NOMO-1 (cell line): Measurements from ENCODE around the gene SLC6A20.

ENCODE experiments used
- DNase-seq, 2 experiments: peaks; one replicate each; lab custom pipeline; 2025; ENCODE audit not compliant: unreplicated experiment in 2 of 2; lab: John Stamatoyannopoulos, UW

The SLC6A20 gene

DNA sequence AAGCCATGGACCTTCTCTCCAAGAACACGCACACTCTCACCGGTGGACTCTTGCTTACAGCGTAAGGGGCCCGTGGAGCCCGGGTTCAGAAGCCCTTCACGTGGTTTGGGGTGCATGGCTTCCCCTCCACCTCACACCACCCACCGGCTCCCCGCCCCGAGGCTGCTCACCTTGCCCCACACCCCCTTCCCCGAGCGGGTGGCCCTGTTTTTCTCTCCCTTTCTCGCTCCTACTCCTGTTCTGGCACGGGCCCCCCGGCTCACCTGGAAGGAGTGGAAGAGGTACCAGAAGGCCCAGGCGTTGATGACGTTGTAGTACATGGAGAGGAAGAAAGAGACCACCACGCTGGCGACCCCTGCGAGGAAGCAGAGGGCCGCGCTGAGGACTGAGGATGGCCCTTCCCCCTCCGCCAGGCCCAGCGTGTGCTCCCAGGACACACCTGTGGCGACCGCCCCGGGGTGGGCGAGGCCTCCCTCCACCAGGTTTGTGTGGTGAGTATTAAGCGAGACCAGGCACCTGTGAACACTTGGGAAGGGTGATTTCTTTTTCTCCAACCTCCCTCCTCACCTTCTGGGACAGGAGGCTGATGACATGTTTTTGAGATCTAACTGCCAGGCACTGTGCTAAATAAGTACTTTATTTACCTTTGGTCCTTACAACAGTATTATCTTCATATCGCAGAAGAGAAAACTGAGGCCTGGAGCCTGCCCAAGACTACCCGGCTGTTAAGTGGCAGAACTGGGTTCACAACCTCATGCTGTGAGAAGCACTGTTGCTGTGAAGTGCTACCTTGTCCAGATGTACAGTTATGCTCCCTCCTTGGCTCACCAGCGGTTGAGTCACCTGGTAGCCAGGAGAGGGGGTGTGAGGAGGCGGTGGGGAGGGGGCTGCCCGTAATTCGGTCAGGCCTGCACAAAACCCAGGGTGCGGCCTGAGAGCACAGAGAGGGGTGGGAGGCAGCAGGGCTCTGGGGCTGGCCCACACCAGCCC is 16.3 kb downstream of the SLC6A20 start:
- DNase-seq: no peak

DNA sequence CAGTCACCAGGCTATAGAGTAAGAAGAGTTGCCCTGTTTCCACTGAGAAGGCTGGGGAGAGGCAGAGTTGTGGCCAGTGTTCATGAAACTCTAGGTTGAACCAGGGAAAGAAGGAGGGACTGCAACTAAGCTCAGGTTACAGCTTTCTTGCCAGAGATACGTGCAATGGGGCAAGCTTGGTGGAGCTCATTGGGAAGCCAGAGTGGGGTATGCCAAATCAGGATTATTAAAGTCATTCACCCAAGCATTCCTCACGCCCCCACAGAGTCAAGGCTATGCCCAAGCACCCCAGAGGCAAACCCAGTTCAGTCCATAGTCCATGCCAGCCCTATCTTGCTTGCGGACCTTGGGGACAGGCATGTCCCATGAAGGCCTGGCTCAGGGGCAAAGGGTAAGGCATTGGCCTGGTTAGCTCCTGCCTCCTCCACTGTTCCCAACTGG is 17.6 kb downstream of the SLC6A20 start:
- no peak for DNase-seq

DNA sequence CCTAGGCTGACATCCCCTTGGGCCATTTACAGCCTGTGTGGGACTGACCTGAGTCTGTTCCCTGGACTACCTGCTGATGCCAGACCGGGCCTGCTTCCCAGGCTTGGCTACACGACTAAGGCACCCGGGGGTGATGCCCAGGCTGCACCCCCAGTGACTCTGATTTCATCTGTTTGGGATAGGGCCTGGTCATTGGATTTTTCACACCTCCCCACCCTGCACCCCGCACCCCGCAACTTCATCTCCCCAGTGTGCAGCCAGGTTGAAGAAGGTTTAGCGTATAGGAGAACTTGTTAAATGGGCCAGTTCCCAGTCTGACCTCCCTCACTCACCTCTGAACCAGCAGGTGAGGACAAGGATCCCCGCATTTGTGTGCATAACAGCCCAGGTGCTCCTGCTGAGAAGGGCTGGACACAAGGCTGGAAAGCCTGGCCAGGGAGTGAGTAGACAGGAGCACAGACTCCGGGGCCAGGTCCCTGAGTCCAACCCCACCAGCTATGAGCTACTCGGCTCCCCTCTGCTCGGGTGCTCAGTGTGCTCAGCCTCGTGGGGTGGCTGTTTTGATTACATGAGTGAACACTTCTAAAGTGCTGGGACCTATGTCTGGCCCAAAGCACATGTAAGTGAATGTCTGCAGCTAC is 18.5 kb downstream of the SLC6A20 start:
- DNase-seq: no peak

DNA sequence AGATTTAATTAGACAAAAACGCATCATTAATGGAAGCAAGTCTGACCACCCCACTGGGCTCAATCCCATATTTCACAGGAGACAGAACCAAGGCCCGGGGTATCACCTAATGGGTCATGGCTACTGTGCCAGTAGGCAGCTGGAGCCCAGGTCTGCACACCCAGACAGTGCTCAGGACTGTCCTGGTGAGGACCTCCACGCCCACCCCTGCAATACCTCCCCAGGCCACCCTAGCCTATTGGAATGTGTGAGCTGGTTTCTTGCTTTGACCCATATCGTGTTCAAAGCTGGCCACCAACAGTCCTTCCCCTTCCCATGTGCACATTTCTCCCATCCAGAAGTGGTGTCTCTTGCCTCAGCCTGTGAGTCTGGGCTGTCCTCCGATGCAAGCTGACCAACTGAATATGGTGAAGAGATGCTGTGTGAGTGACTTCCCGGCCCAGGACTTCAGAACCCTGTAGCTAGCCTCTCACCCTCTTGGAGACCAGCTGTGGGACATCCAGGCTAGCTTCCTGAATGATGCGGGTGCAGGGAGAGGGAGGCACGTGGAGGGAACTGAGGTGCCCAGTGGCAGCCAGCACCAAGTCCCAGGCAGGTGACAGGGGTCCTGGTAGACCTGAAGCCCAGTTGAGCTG is 19.1 kb downstream of the SLC6A20 start:
- DNase-seq: no peak

DNA sequence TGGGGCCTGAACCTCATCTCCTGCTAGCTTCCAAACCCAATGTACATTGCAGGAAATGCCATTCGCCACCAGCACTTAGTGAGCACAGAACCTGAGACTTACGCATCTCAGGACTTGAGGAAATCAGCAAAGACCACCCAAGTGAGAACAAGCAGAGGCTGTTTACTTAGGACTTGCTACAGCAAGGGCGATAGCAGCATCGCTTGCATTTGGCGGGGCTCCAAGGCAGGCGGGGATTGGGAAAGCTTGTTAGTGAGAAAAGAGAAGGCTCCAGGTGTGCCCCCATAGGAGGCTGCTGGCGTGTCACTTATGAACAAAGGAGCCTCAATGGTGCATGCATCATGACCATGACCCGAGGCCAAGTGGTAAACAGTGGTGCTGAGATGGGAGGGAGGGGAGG is 19.7 kb downstream of the SLC6A20 start:
- DNase-seq: no peak

DNA sequence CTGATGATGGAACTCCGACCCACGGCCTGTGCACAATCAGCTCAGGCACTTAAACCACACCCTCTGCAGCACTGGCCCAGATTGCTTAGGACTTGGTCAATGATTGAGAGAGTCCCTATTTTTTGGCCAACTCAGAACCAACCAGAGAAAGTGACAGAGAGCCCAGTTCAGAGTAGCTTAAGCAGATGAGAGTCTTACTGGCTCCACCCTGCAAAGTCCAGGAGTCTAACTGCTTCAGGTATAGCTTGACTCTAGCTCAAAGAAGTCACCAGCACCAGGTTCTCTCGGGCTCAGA is 20.1 kb downstream of the SLC6A20 start:
- DNase-seq: no peak

DNA sequence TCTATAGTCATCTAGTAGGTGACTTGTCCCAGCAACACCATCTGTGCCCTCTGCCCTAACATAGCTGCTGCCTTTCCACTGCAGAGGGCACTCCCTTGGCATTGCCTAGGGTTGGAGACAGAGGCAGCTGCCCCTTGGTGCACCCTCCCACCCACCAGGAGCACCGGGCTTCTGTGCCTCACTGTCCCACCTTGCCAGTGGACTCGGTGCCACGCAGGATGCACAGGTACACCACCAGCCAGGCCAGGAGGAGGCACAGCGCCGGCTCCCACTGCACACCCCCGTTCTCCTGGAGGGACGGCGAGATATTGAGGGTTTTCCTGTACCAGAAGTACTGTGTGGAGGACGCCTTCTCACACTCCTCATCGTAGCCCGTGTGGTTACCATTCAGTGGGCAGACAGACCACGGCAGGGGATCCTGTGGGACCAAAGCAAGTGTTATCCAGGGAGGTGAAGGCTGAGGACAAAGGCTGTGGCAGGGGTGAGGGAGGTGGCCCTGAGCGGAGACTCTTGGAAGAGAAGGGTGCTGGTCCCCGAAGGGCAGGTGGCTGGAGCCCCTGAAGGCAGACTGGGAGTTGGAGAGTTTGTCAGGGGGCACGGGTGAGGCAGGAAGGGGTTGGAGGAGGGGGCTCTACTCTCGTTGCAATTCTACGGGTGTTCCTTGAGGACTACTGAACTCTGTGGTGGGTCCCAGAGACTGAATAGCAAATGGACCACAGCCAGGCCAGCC is 20.6 kb downstream of the SLC6A20 start:
- no peak for DNase-seq

DNA sequence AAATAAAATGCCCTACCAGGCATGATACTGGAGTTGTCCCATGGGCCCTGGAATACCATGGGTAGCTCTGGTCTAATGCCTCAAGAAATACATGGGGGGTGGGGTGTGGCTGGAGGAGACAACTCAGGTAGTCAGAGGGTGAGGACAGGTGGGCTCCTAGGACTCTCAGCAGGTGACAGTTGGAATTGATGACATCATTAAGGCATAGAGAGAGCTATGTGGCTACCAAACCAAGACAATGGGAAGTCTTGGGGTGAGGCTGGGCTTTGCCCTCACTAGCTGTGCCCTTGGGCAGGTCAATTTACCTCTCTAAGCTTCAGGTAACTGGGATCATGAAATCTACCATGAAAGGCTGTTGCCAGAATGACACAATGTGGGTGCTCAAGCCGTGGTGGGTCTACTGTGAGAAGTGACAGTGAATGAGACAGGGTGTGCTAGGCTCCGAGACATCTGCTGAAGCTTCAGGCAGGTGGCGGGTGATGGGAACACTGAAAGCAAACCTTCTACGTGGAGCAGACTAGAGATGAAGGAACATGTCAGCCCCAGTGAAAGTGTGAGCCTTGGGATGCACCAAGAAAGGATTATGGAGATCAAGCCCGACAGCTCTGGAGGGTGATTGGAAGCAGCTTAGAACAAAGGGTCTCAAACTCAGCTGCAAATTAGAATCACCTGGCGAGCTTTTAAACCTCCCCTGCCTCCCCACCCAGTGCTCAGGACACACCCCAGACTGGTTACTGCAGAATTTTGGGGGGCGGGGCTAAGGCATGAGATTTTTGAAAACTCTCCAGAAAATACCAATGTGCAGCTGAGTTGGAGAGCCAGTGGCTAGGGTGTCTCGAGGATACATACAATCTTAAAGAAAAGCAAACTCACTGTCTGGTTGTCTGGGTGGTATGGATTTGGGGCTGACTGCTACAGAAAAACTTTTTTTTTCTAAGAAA is 21.5 kb downstream of the SLC6A20 start:
- no peak for DNase-seq

DNA sequence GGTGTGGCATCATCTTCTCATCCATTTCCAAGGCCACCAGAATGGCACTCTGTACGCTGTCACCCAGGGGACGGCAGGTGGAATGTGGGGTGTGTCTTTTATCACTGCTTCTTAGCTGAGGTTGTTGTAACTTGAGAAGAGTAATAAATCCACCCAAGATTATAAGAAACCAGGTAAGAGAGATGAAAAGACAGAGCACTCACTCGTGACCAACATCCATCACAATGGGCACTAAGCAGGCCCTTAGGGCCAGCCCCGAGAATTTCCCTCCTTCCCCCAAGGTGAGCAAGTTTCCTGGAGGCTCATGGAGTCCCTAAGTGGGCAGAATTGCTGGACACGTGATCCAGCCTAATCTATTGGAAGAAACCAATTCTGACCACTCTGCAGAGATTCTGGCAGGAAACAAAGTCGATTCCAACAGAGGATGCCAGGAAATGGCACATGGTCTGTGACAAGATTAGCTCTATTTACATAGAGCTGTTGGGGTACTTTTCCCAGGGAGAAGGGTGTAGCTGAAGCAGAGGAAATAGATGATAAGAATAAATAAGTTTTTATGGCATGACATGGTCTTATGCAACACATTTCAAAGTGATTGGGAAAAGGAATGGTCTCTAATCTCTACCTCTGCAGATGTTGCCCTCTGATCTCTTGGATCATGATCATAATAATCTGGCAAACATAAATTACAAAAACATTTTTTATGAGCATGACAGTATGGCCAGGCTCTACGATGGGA is 22.5 kb downstream of the SLC6A20 start:
- no peak for DNase-seq

DNA sequence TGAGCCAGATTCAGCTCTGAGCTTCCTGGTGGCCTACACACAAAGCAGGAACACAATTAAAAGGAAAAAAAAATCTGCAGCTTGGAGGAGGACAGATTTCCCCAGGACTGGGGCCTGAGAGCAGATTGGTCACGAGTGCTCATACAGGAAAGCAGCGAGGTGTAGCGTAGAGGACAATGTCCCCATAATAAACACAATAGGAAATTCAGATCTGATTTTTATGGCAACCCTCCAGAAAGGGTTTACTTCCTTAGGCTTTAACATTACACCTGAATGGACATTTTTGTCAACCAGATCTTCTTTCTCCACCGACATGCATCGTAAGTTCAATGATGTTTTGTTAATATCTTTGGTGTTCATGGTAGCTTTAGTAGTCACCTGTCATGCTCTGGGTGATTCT is 23.3 kb downstream of the SLC6A20 start:
- no peak for DNase-seq

DNA sequence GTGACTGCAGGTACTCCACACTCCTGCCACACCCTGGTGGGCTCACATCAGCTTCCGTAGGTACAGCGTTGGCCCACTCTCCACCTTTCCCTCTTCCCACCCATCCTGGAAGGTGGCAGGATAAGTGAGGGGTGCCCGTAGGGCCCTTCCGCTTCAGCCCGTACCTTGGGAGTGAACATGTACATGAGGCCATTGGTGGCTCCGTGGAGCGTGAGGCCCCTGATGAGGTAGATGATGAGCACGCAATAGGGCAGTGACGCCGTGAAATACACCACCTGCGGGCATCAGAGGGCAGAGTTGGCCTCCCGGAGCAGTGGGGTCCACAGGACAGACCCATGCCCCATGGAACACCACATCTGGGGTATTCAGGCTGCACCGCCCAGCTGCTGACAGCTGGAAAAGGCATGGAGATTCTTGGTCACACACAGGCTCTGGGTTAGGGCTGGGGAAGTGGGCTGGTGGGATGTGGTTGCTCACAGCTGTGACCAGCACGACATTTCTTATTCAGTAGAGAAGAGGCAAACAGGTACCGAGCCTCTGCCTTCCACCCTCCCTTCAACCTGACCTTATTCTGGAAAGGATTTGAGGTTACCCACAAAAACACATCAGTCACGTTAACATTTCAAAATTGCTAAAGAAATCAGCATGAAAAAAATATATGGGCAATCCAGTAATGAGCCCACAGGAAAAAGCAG is 23.8 kb downstream of the SLC6A20 start:
- no peak for DNase-seq

DNA sequence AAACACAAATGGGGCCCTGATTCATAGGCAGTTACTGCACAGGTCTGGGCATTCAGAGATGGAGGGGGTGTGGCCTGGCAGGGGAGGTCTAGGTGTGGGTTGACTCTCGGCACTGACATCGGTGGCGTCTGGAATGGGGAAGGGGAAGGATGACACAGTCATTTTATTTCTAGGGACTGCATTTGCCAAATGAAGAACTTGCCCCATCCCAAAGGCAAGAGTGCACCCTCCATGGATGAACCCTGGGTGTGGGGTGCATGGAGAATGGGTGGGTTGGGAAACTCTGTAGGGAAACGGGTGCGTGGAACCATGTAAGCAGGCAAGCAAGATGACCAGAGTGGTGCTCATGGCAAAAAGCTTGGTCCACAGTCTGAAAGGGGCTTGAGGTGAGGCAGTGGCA is 24.5 kb downstream of the SLC6A20 start:
- no peak for DNase-seq

DNA sequence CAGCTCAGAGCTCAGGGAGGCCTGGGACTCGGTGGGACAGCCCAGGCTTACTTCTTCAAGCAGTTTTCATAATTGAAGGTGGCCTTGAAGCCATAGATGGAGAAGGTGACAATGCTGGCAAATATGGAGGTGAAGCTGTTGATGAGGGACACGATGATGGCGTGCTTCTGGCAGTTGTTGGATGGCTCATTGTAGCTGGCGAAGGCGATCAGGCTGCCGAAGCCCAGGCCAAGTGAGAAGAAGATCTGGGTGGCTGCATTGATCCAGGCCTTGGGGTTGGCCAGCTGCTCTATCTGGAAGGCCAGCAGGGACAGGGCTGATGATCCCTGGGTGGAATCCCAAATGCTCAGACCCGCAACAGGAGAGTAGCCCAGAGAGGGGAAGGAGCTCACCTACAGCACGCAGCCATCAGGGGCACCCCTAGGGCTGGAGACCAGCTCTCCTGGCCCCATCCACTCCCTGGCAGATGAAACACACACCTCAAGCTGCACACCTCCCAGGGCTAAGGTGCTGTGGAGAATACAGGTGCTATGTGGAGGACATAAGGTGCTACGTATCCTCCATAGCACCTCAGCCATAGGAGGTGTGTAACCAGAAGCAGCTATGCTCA is 25.1 kb downstream of the SLC6A20 start:
- DNase-seq: no peak

DNA sequence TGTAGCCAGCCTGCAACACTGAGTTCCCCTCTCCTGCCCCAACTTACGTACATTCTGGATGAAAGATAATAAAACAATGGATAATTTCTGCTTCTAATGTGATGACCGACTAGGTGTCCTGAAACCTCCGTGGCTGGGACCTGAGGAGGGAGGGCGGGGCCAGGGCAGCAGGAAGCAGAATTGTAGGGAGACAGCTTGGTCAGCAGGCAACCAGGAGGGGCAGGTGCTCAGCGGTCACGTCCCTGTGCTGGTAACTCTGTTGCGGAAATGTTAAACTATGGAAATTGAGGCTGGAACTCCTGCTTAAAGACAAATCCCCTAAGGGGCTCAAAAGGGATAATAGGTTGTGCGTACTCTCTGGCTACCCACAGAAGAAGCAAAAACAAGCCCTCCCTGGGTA is 30.4 kb downstream of the SLC6A20 start:
- no peak for DNase-seq

DNA sequence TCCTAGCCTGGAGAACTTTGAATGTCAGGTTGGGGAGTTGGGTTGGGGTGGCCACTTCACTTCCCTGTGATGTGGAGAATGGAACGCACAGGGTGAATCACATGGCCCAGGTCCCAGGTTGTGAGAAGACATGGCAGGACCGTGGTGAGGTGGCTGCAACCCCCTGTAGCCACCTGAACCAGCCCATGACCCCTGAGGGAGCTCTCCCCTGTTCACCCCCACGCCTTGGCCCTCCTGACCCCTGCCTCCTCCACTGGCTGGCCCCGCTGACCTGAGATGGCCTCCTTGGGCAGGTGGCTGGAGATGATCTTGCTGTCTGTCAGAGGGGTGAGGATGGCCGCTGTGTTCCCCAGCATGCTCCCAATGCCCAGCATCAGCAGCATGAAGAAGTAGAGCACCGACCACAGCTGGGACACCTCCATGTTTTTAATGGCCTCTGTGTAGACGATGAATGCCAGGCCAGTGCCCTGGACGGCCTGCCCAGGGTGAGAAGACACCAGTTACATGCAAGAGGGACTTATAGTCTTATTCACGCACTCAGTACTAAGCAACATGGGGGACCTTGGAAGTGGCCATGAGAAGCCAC is 31.0 kb downstream of the SLC6A20 start:
- DNase-seq: no peak

DNA sequence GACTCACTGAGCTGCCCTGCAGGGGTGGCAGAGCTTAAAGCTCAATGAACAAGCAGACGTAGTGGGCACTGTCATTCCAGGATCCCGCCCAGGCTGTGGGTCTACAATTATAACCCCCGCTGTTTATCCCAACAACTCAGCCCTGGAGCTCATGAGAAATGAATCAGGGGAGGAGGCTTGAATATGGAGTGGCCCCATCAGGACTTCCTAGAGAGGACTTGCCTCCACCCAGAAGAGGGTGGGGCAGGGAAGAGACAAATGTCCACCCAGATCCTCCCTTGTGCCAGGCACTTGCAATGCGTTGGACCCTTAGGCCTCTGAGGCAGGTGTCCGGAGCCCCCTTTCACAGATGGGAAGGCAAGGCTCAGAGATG is 33.0 kb downstream of the SLC6A20 start:
- no peak for DNase-seq

DNA sequence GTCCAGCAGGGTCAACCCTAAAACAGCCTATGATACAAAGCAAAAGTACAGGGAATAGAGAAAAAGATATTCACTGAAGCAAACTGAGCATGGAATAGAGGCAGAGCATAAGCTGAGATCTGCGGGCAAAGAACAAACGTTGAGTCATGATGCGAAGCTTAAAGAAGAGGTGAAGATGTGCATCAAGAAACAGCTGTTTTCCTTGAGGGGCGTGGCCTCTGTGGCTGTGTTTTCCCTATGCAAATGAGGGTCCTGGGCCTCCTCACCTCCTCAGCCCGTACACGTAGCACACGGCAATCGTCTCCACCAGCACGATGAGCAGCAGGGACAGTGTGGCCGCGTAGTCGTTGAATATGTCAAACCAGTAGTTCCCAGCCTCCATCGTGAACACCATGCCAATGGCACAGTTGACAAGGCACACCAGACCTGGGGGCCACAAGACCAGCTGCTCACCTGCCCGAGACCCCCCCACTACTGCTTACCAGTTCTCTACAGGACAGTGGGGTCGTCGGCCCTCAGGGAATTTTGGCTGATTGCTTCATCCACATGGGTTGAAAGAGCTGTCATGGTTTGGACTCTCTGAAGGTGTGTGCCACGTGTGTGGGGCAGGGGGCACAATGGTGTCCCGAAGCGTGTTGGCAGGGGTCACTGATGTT is 33.6 kb downstream of the SLC6A20 start:
- no peak for DNase-seq

DNA sequence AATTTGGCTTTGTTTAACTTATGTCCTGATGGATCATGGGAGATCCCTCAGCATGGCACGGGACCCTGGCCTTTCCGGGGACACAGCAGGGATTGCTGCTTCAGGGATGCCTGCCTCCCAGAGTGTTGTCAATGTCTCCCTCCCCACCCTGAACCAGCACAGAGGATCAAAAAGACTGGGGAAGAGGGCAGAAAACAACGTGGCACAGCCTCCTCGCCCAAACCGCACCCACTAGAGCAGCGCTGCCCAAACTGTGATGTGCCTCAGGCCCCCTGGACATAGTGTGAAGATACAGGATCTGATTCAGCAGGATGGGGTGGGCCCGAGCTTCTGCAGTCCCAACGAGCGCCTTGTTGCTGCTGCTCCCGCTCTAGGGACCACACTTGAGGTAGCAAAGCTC is 34.5 kb downstream of the SLC6A20 start:
- no peak for DNase-seq
